HEK293 (cell line): ENCODE data around the gene TAGLN2.

Experiments used
- CTCF ChIA-PET: fragments of 350-600 bp; formaldehyde crosslinking; extraction: SDS; loops from one replicate; lab custom pipeline; 2021; ENCODE audit warnings: antibody characterized with exemption; lab: Yijun Ruan, JAX
- POLR2A ChIA-PET: fragments of 300-600 bp; formaldehyde crosslinking; extraction: SDS; loops from one replicate; lab custom pipeline; 2020; ENCODE audit warnings: antibody characterized with exemption, inconsistent platforms; lab: Yijun Ruan, JAX
- H3K27ac ChIP-seq: fragments of 200-500 bp; sonication (Bioruptor generic); 2 replicates; pipeline ENCODE4 v1.5.1; 2014; ENCODE audit warnings: low read depth, low read length, control low read depth, inconsistent platforms; ENCODE audit errors: extremely low read depth
- H3K36me3 ChIP-seq, 2 experiments: fragments of 200-500 bp in 1 of 2; sonication (Bioruptor generic) in 1 of 2; 1 replicate in 1 of 2; 2 replicates in 1 of 2; pipeline ENCODE4 v1.5.1; 2014 to 2017; ENCODE audit warnings: inconsistent platforms in 2 of 2, low read length in 2 of 2; ENCODE audit not compliant: control insufficient read depth in 2 of 2, insufficient read depth in 1 of 2
- H3K4me1 ChIP-seq: fragments of 200-500 bp; sonication (Bioruptor generic); 2 replicates; pipeline ENCODE4 v1.5.1; 2014; ENCODE audit warnings: mild to moderate bottlenecking, low read length, inconsistent platforms; ENCODE audit not compliant: control insufficient read depth, insufficient read depth
- H3K4me3 ChIP-seq: 2 replicates; pipeline ENCODE4 v1.5.1; 2011; ENCODE audit warnings: low read depth, mild to moderate bottlenecking, control low read depth, low read length, moderate library complexity
- H3K9me3 ChIP-seq: fragments of 200-500 bp; sonication (Bioruptor generic); 2 replicates; pipeline ENCODE4 v1.5.1; 2014; ENCODE audit warnings: low read depth, low read length, inconsistent platforms; ENCODE audit not compliant: control insufficient read depth, insufficient read depth
- FEZF1 ChIP-seq: fragments of 450-650 bp; formaldehyde crosslinking; IDR thresholded peaks from 2 replicates; pipeline ENCODE4 v1.5.1; 2016; ENCODE audit warnings: missing biosample characterization, missing genetic modification characterization
- HOXC10 ChIP-seq: sonication (generic); formaldehyde crosslinking; IDR thresholded peaks from 2 replicates; pipeline ENCODE4 v1.8.1; 2023; ENCODE audit warnings: mild to moderate bottlenecking, missing genetic modification reagents
- SETDB1 ChIP-seq: IDR thresholded peaks from one replicate; pipeline ENCODE4 v1.6.1; 2017; ENCODE audit warnings: mild to moderate bottlenecking, low read length, moderate library complexity, mixed read lengths; ENCODE audit not compliant: insufficient read length
- WT1 ChIP-seq: fragments of 450-650 bp; formaldehyde crosslinking; IDR thresholded peaks from 2 replicates; pipeline ENCODE4 v1.5.1; 2016; ENCODE audit warnings: missing biosample characterization, missing genetic modification characterization
- ZBTB20 ChIP-seq: fragments of 450-650 bp; formaldehyde crosslinking; IDR thresholded peaks from 2 replicates; pipeline ENCODE4 v1.5.1; 2016; ENCODE audit warnings: missing biosample characterization, missing genetic modification characterization
- ZBTB7A ChIP-seq: fragments of 450-650 bp; formaldehyde crosslinking; IDR thresholded peaks from 2 replicates; pipeline ENCODE4 v1.5.1; 2016; ENCODE audit warnings: low read depth, missing biosample characterization, missing genetic modification characterization
- ZNF146 ChIP-seq: fragments of 450-650 bp; formaldehyde crosslinking; IDR thresholded peaks from 2 replicates; pipeline ENCODE4 v1.5.1; 2016; ENCODE audit warnings: missing biosample characterization, missing genetic modification characterization
- ZNF16 ChIP-seq: fragments of 450-650 bp; formaldehyde crosslinking; IDR thresholded peaks from 2 replicates; pipeline ENCODE4 v1.5.1; 2016; ENCODE audit warnings: low read depth, missing biosample characterization, missing genetic modification characterization
- ZNF184 ChIP-seq: fragments of 450-650 bp; IDR thresholded peaks from 2 replicates; pipeline ENCODE4 v1.5.1; 2018; ENCODE audit warnings: missing biosample characterization, mild to moderate bottlenecking, missing genetic modification characterization
- ZNF211 ChIP-seq: fragments of 450-650 bp; formaldehyde crosslinking; IDR thresholded peaks from 2 replicates; pipeline ENCODE4 v1.5.1; 2016; ENCODE audit warnings: low read depth, missing biosample characterization, missing genetic modification characterization
- ZNF221 ChIP-seq: fragments of 450-650 bp; formaldehyde crosslinking; IDR thresholded peaks from 2 replicates; pipeline ENCODE4 v1.5.1; 2017; ENCODE audit warnings: missing biosample characterization, missing genetic modification characterization, borderline replicate concordance
- ZNF23 ChIP-seq: fragments of 450-650 bp; formaldehyde crosslinking; IDR thresholded peaks from 2 replicates; pipeline ENCODE4 v1.5.1; 2016; ENCODE audit warnings: missing biosample characterization, missing genetic modification characterization, borderline replicate concordance
- ZNF274 ChIP-seq, 2 experiments: fragments of 200-500 bp in 1 of 2; fragments of 450-650 bp in 1 of 2; sonication (Bioruptor generic) in 1 of 2; formaldehyde crosslinking in 1 of 2; IDR thresholded peaks; 2 replicates each; pipeline versions ENCODE4 v1.5.1 to v1.6.1; 2014 to 2016; ENCODE audit warnings: borderline replicate concordance in 1 of 2, inconsistent platforms in 1 of 2, low read length in 1 of 2, missing biosample characterization in 1 of 2, missing genetic modification characterization in 1 of 2
- ZNF280C ChIP-seq: fragments of 450-650 bp; formaldehyde crosslinking; IDR thresholded peaks from 2 replicates; pipeline ENCODE4 v1.5.1; 2016; ENCODE audit warnings: missing biosample characterization, missing genetic modification characterization
- ZNF335 ChIP-seq: fragments of 450-650 bp; formaldehyde crosslinking; conservative IDR thresholded peaks from 2 replicates; pipeline ENCODE4 v1.5.1; 2016; ENCODE audit warnings: missing biosample characterization, missing genetic modification characterization
- ZNF350 ChIP-seq: fragments of 450-650 bp; formaldehyde crosslinking; IDR thresholded peaks from 2 replicates; pipeline ENCODE4 v1.5.0; 2017; ENCODE audit warnings: missing biosample characterization, mild to moderate bottlenecking, missing genetic modification characterization
- ZNF394 ChIP-seq: fragments of 450-650 bp; formaldehyde crosslinking; IDR thresholded peaks from 2 replicates; pipeline ENCODE4 v1.5.1; 2016; ENCODE audit warnings: missing biosample characterization, missing genetic modification characterization, mild to moderate bottlenecking, moderate library complexity, borderline replicate concordance
- ZNF404 ChIP-seq: fragments of 450-650 bp; formaldehyde crosslinking; IDR thresholded peaks from 2 replicates; pipeline ENCODE4 v1.5.1; 2017; ENCODE audit warnings: missing biosample characterization, missing genetic modification characterization
- ZNF48 ChIP-seq: fragments of 450-650 bp; formaldehyde crosslinking; IDR thresholded peaks from 2 replicates; pipeline ENCODE4 v1.5.1; 2016; ENCODE audit warnings: missing biosample characterization, missing genetic modification characterization
- ZNF488 ChIP-seq: fragments of 450-650 bp; formaldehyde crosslinking; IDR thresholded peaks from 2 replicates; pipeline ENCODE4 v1.5.1; 2016; ENCODE audit warnings: missing biosample characterization, missing genetic modification characterization
- ZNF677 ChIP-seq: fragments of 450-650 bp; IDR thresholded peaks from 2 replicates; pipeline ENCODE4 v1.5.0; 2018; ENCODE audit warnings: missing biosample characterization, mild to moderate bottlenecking, missing genetic modification characterization, moderate library complexity
- ZNF768 ChIP-seq: fragments of 450-650 bp; formaldehyde crosslinking; IDR thresholded peaks from 2 replicates; pipeline ENCODE4 v1.5.1; 2018; ENCODE audit warnings: missing biosample characterization, mild to moderate bottlenecking, missing genetic modification characterization
- ZNF792 ChIP-seq: fragments of 450-650 bp; formaldehyde crosslinking; IDR thresholded peaks from 2 replicates; pipeline ENCODE4 v1.5.1; 2016; ENCODE audit warnings: missing biosample characterization, missing genetic modification characterization
- ZSCAN16 ChIP-seq: fragments of 450-650 bp; formaldehyde crosslinking; IDR thresholded peaks from 2 replicates; pipeline ENCODE4 v1.5.1; 2016; ENCODE audit warnings: missing biosample characterization, missing genetic modification characterization

TAGLN2 gene

GRCh38 chr1:159895286-159895685 lies 30.0 kb downstream of the TAGLN2 start:
- Histone ChIP-seq H3K4me1 (no peaks in the 10 kb centered on the region), H3K27ac (no peak overlapping the region), H3K36me3 (no peaks in the 10 kb centered on the region)
- CTCF ChIA-PET: interaction anchor here (0.8 to 13.2 kb wide), 9 partner anchors 21 to 184 kb away, joined by 3 to 415 read pairs (median 4); partner anchors contain the start of genes FCRL6 and TAGLN2
- POLR2A ChIA-PET: interaction anchor here (0.6 to 1.7 kb wide), 2 partner anchors 10 to 28 kb away, joined by 3 to 6 read pairs; no protein-coding TSS in a partner anchor
- TF ChIP-seq ZNF184 (tag by site-specific recombination): no peak
- TF ChIP-seq HOXC10 (CRISPR knock-in tag): no peak
- TF ChIP-seq WT1 (tag by site-specific recombination): no peak
- no peak for TF ChIP-seq ZNF211 (tag by site-specific recombination)
- no peak for TF ChIP-seq ZNF350 (tag by site-specific recombination)
- no peak for TF ChIP-seq FEZF1
- no peak for TF ChIP-seq ZBTB20 (tag by site-specific recombination)
- no peak for TF ChIP-seq ZNF274 (IDR thresholded peaks at IDR 0.05; ENCODE audit: low read length)
- no peak for TF ChIP-seq ZNF274 (tag by site-specific recombination; IDR thresholded peaks at IDR 0.05; ENCODE audit: borderline replicate concordance)
- TF ChIP-seq ZNF23 (tag by site-specific recombination): no peak
- TF ChIP-seq ZSCAN16 (tag by site-specific recombination): no peak
- TF ChIP-seq ZNF280C (tag by site-specific recombination): no peak
- no peak for TF ChIP-seq ZNF677 (tag by site-specific recombination)
- TF ChIP-seq ZBTB7A: no peak
- no peak for TF ChIP-seq SETDB1
- TF ChIP-seq ZNF146 (tag by site-specific recombination): no peak
- TF ChIP-seq, all 188 proteins: peak for 0
- no peaks in the 10 kb centered on the region for H3K9me3 ChIP-seq
- H3K4me3 ChIP-seq: no peak overlapping the region

GRCh38 chr1:159892944-159893343 lies 32.4 kb downstream of the TAGLN2 start:
- CTCF ChIA-PET: interaction anchor here (0.5 to 13.2 kb wide), 45 partner anchors 8 to 761 kb away, joined by 3 to 415 read pairs (median 4); partner anchors contain the start of genes CFAP45, FCRL6 and TAGLN2
- no peak overlapping the region for H3K27ac ChIP-seq
- POLR2A ChIA-PET: interaction anchor here (1.1 to 2.2 kb wide), 4 partner anchors 23 to 115 kb away, joined by 3 to 14 read pairs (median 4); partner anchors contain the start of gene TAGLN2
- no peak overlapping the region for H3K4me3 ChIP-seq
- H3K36me3 ChIP-seq: no peaks in the 10 kb centered on the region
- no peaks in the 10 kb centered on the region for H3K9me3 ChIP-seq
- H3K4me1 ChIP-seq: no peaks in the 10 kb centered on the region
- TF ChIP-seq ZNF394 (tag by site-specific recombination): no peak
- no peak for TF ChIP-seq ZNF16 (tag by site-specific recombination)
- no peak for TF ChIP-seq ZNF335 (tag by site-specific recombination)
- TF ChIP-seq ZNF404 (tag by site-specific recombination): no peak
- TF ChIP-seq ZNF677 (tag by site-specific recombination): no peak
- TF ChIP-seq ZNF221 (tag by site-specific recombination): no peak
- no peak for TF ChIP-seq ZNF792 (tag by site-specific recombination)
- TF ChIP-seq ZNF48 (tag by site-specific recombination): no peak
- no peak for TF ChIP-seq ZNF488
- no peak for TF ChIP-seq ZNF768 (tag by site-specific recombination)
- no peak for TF ChIP-seq ZBTB20 (tag by site-specific recombination)
